IMR-90 (cell line): ENCODE results near the gene COQ4. TPM values are rescaled to one million over a fixed set of nuclear protein-coding genes. Genes with fewer than 3 reads are reported as not detected.

ENCODE experiments used
- ATAC-seq: fragments of 200-7000 bp; cut with Tn5 transposase; 2 replicates; pipeline ENCODE4 v1.9.1; 2020; ENCODE audit warnings: low read depth, mild to moderate bottlenecking, moderate library complexity
- BruUV-seq: library from RNA; stranded (reverse); fragments of 400-500 nt; replicated peaks from 2 replicates; lab custom pipeline; 2021; lab: Mats Ljungman, UMichigan
- CTCF ChIA-PET: fragments of 300-600 bp; formaldehyde crosslinking; extraction: SDS; loops from one replicate; lab custom pipeline; 2021; ENCODE audit warnings: antibody characterized with exemption; lab: Yijun Ruan, JAX
- POLR2A ChIA-PET: fragments of 300-600 bp; sonication (Branson Sonifier 250); formaldehyde crosslinking; loops from one replicate; lab custom pipeline; 2022; ENCODE audit warnings: antibody characterized with exemption; ENCODE audit not compliant: unreplicated experiment; lab: Charles Lee
- DNase-seq: peaks from one replicate; pipeline ENCODE4 v3.0.0; 2013
- H2AFZ ChIP-seq: replicated peaks from 2 replicates; pipeline ENCODE3; 2013; ENCODE audit warnings: low read length, mild to moderate bottlenecking; ENCODE audit not compliant: poor library complexity
- H2AK5ac ChIP-seq: 2 replicates; pipeline ENCODE4 v1.6.1; 2013; ENCODE audit warnings: low read depth, low read length, inconsistent platforms
- H2AK9ac ChIP-seq: replicated peaks from 2 replicates; pipeline ENCODE3; 2013; ENCODE audit warnings: mild to moderate bottlenecking, low read depth, low read length, moderate library complexity; ENCODE audit not compliant: poor library complexity
- H2BK120ac ChIP-seq: 2 replicates; pipeline ENCODE4 v1.6.1; 2013; ENCODE audit warnings: low read depth, low read length, inconsistent platforms
- H2BK15ac ChIP-seq: 3 replicates; pipeline ENCODE4 v1.6.1; 2013; ENCODE audit warnings: low read depth, low read length, inconsistent platforms
- H2BK20ac ChIP-seq: 2 replicates; pipeline ENCODE4 v1.6.1; 2013; ENCODE audit warnings: low read depth, mild to moderate bottlenecking, inconsistent platforms, low read length, moderate library complexity
- H2BK5ac ChIP-seq: 2 replicates; pipeline ENCODE4 v1.6.1; 2013; ENCODE audit warnings: mild to moderate bottlenecking, low read depth, low read length, inconsistent platforms; ENCODE audit not compliant: poor library complexity, severe bottlenecking
- H3K14ac ChIP-seq: replicated peaks from 2 replicates; pipeline ENCODE4 v1.6.1; 2013; ENCODE audit warnings: low read depth, low read length, inconsistent platforms
- H3K18ac ChIP-seq: 2 replicates; pipeline ENCODE4 v1.6.1; 2013; ENCODE audit warnings: low read depth, low read length, control low read depth
- H3K23ac ChIP-seq: 2 replicates; pipeline ENCODE4 v1.6.1; 2013; ENCODE audit warnings: low read depth, low read length, inconsistent platforms
- H3K27ac ChIP-seq: 2 replicates; pipeline ENCODE4 v1.5.1; 2013; ENCODE audit warnings: mild to moderate bottlenecking, control low read depth, low read length; ENCODE audit not compliant: insufficient read depth
- H3K27me3 ChIP-seq: 2 replicates; pipeline ENCODE4 v1.6.1; 2013; ENCODE audit warnings: low read length; ENCODE audit not compliant: control insufficient read depth, insufficient read depth
- H3K36me3 ChIP-seq: 2 replicates; pipeline ENCODE4 v1.6.1; 2013; ENCODE audit warnings: low read length, mixed read lengths; ENCODE audit not compliant: control insufficient read depth, insufficient read depth
- H3K4ac ChIP-seq: 2 replicates; pipeline ENCODE4 v1.6.1; 2013; ENCODE audit warnings: low read depth, low read length, inconsistent platforms
- H3K4me1 ChIP-seq: 2 replicates; pipeline ENCODE4 v1.6.1; 2013; ENCODE audit warnings: low read length, mixed read lengths; ENCODE audit not compliant: control insufficient read depth, insufficient read depth
- H3K4me2 ChIP-seq: 2 replicates; pipeline ENCODE4 v1.6.1; 2013; ENCODE audit warnings: low read depth, mild to moderate bottlenecking, control low read depth, low read length, moderate library complexity
- H3K4me3 ChIP-seq: 2 replicates; pipeline ENCODE4 v1.5.1; 2013; ENCODE audit warnings: low read depth, mild to moderate bottlenecking, control low read depth, low read length, moderate library complexity; ENCODE audit not compliant: insufficient read depth
- H3K56ac ChIP-seq: 2 replicates; pipeline ENCODE4 v1.6.1; 2013; ENCODE audit warnings: low read length, inconsistent platforms; ENCODE audit not compliant: insufficient read depth; ENCODE audit errors: extremely low read depth
- H3K79me1 ChIP-seq, 2 experiments: 2 replicates each; pipeline ENCODE4 v1.6.1; 2013; ENCODE audit warnings: low read length in 2 of 2, inconsistent platforms in 1 of 2, low read depth in 1 of 2
- H3K9ac ChIP-seq: 2 replicates; pipeline ENCODE4 v1.6.1; 2013; ENCODE audit warnings: low read depth, low read length, control low read depth
- H3K9me1 ChIP-seq: 2 replicates; pipeline ENCODE4 v1.6.1; 2013; ENCODE audit warnings: low read length, inconsistent platforms; ENCODE audit not compliant: insufficient read depth
- H3K9me3 ChIP-seq: 2 replicates; pipeline ENCODE4 v1.6.1; 2013; ENCODE audit warnings: low read length; ENCODE audit not compliant: control insufficient read depth, insufficient read depth
- H4K20me1 ChIP-seq: 2 replicates; pipeline ENCODE4 v1.6.1; 2013; ENCODE audit warnings: low read length, inconsistent platforms; ENCODE audit not compliant: insufficient read depth
- H4K5ac ChIP-seq: 2 replicates; pipeline ENCODE4 v1.6.1; 2013; ENCODE audit warnings: mild to moderate bottlenecking, low read depth, low read length, control low read depth
- H4K8ac ChIP-seq, 2 experiments: 2 replicates each; pipeline ENCODE4 v1.6.1; 2013; ENCODE audit warnings: low read depth in 2 of 2, low read length in 2 of 2, control low read depth in 1 of 2, inconsistent platforms in 1 of 2
- H4K91ac ChIP-seq: 2 replicates; pipeline ENCODE4 v1.6.1; 2013; ENCODE audit warnings: low read depth, low read length, inconsistent platforms; ENCODE audit not compliant: insufficient read depth
- FOS ChIP-seq: fragments of 150-350 bp; IDR thresholded peaks from 2 replicates; pipeline ENCODE4 v1.6.1; 2016; ENCODE audit warnings: low read depth, low read length
- NFE2L2 ChIP-seq: fragments of 150-350 bp; IDR thresholded peaks from 2 replicates; pipeline ENCODE4 v1.6.1; 2016; ENCODE audit warnings: low read depth, mild to moderate bottlenecking, low read length
- POLR2A ChIP-seq: IDR thresholded peaks from 2 replicates; pipeline ENCODE4 v1.6.1; 2012; ENCODE audit warnings: mild to moderate bottlenecking, low read depth, low read length
- RAD21 ChIP-seq: IDR thresholded peaks from 2 replicates; pipeline ENCODE4 v1.6.1; 2012; ENCODE audit warnings: low read length, improper control_type of control experiment
- RCOR1 ChIP-seq: IDR thresholded peaks from 2 replicates; pipeline ENCODE4 v1.6.1; 2012; ENCODE audit warnings: mild to moderate bottlenecking, low read length, improper control_type of control experiment; ENCODE audit not compliant: insufficient replicate concordance
- RFX5 ChIP-seq: IDR thresholded peaks from 2 replicates; pipeline ENCODE4 v1.8.0; 2012; ENCODE audit warnings: low read depth, mild to moderate bottlenecking, low read length, moderate library complexity
- SMC3 ChIP-seq: fragments of 150-350 bp; IDR thresholded peaks from 2 replicates; pipeline ENCODE4 v1.6.1; 2016; ENCODE audit warnings: low read depth, mild to moderate bottlenecking, antibody characterized with exemption, low read length, moderate library complexity
- WGBS, 2 experiments: methylation state at CpG; one replicate each; pipeline versions ENCODE4 v1.1.5 to v1.1.7; 2013; ENCODE audit warnings: missing lambda C conversion rate in 2 of 2; ENCODE audit not compliant: insufficient read length in 1 of 2; ENCODE audit errors: extremely low coverage in 2 of 2; 5-methylcytosine and 5-hydroxymethylcytosine counted together
- dilution Hi-C: fragments of 300-500 bp; cut with HindIII; formaldehyde crosslinking; loops from one replicate; pipeline ENCODE4 v1.14.3; 2018; ENCODE audit warnings: low sequenced_read_pairs; ENCODE audit not compliant: unreplicated experiment
- in situ Hi-C: fragments of 300-500 bp; cut with MboI; formaldehyde crosslinking; loops from 3 replicates; pipeline ENCODE4 v1.14.3; 2019; ENCODE audit warnings: low sequenced_read_pairs, inconsistent platforms, mixed read lengths
- intact Hi-C: fragments of 100-400 bp; cut with micrococcal nuclease; formaldehyde crosslinking; loops from 2 replicates; pipeline ENCODE4 v1.10.0; 2022
- polyA plus RNA-seq, 3 experiments: library from polyadenylated mRNA; depleted of rRNA; stranded (reverse); fragments of >200 nt; gene quantifications; 2 replicates each; pipeline ENCODE4 v1.2.3, GENCODE V29; 2012; ENCODE audit warnings: low replicate concordance in 1 of 3
- total RNA-seq: library from RNA; depleted of rRNA; stranded (reverse); fragments of >200 nt; gene quantifications from 2 replicates; pipeline ENCODE4 v1.2.3, GENCODE V29; 2012
- TF ChIP-seq, protein P1 (sequence below): fragments of 150-350 bp; IDR thresholded peaks from 2 replicates; pipeline ENCODE4 v1.6.1; 2017; ENCODE audit warnings: mild to moderate bottlenecking, antibody characterized with exemption, low read length, low read depth
- TF ChIP-seq, protein P2 (sequence below): conservative IDR thresholded peaks from 2 replicates; pipeline ENCODE4 v1.5.1; 2012; ENCODE audit warnings: mild to moderate bottlenecking, low read depth, low read length, improper control_type of control experiment

Gene COQ4
- total and polyA plus RNA-seq, 2 of the 4 experiments (the other 2 are of a cell fraction) = 20.1 to 41.4 TPM

DNA sequence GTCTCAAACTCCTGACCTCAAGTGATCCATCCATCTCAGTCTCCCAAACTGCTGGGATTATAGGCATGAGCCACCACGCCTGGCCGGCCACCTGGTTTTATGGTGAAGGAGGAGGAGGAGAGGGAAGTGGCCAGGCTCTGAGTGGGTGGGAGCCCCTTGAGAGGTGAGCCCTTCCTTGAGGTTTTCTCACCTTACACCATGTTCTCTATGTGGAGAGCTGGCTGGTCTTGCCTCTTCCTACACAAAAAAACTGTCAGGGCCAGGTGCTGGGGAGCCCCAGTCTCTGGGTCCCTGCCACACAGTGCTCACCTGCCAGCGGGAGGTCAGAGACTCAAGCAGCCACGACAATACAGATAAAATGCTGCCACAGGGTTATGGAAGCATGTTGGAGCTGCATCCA, 28.5 kb upstream of the COQ4 start:
- ChIA-PET POLR2A (no interaction called here), CTCF (no interaction called here)
- H2AK5ac ChIP-seq = 0 out of 2 replicates have a peak overlapping the region, but pooled peaks have one; percentile 45
- no peak overlapping the region for H2BK5ac ChIP-seq
- no peak overlapping the region for H3K18ac ChIP-seq
- no peak overlapping the region for H2BK15ac ChIP-seq
- peaks cover 8% of the 10 kb centered on the region; the same call in 1 of the 2 replicates for H3K9me1 ChIP-seq
- H3K27ac ChIP-seq = no peak overlapping the region
- BruUV-seq = no TSS peak
- no peak overlapping the region for H4K5ac ChIP-seq
- no peak overlapping the region for H3K23ac ChIP-seq
- no peak overlapping the region for H4K8ac ChIP-seq
- no peak overlapping the region for H4K91ac ChIP-seq
- H2AFZ ChIP-seq = no peak overlapping the region
- in situ Hi-C loops (loop anchor here (10.0 kb wide), 1 partner anchor 261 kb away; the partner anchor contains the start of gene SPTAN1), intact Hi-C loops (loop anchor here (2.0 kb wide), 2 partner anchors 29 to 119 kb away; partner anchors contain the start of genes COQ4 and TRUB2), dilution Hi-C loops (no loop called here)
- H3K4me2 ChIP-seq = no peak overlapping the region
- H3K4ac ChIP-seq = no peak overlapping the region
- no peak overlapping the region for H2BK20ac ChIP-seq
- ATAC-seq = no peak
- WGBS, 2 experiments = 60% methylated on average over 1 of the region's 4 CpGs; no CpG with 5 or more reads in 1 of the 2 experiments
- TF ChIP-seq RCOR1 (no peak), NFE2L2 (no peak), FOS (no peak), SMC3 (no peak), RAD21 (no peak), POLR2A (no peak), RFX5 (no peak)
- TF ChIP-seq, protein P1, sequence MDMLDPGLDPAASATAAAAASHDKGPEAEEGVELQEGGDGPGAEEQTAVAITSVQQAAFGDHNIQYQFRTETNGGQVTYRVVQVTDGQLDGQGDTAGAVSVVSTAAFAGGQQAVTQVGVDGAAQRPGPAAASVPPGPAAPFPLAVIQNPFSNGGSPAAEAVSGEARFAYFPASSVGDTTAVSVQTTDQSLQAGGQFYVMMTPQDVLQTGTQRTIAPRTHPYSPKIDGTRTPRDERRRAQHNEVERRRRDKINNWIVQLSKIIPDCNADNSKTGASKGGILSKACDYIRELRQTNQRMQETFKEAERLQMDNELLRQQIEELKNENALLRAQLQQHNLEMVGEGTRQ = no peak
- TF ChIP-seq, protein P2, sequence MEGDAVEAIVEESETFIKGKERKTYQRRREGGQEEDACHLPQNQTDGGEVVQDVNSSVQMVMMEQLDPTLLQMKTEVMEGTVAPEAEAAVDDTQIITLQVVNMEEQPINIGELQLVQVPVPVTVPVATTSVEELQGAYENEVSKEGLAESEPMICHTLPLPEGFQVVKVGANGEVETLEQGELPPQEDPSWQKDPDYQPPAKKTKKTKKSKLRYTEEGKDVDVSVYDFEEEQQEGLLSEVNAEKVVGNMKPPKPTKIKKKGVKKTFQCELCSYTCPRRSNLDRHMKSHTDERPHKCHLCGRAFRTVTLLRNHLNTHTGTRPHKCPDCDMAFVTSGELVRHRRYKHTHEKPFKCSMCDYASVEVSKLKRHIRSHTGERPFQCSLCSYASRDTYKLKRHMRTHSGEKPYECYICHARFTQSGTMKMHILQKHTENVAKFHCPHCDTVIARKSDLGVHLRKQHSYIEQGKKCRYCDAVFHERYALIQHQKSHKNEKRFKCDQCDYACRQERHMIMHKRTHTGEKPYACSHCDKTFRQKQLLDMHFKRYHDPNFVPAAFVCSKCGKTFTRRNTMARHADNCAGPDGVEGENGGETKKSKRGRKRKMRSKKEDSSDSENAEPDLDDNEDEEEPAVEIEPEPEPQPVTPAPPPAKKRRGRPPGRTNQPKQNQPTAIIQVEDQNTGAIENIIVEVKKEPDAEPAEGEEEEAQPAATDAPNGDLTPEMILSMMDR = no peak
- DNase-seq = no peak
- H2BK120ac ChIP-seq = no peak overlapping the region
- H3K27me3 ChIP-seq = no peaks in the 10 kb centered on the region
- H3K9me3 ChIP-seq = no peaks in the 10 kb centered on the region
- no peak overlapping the region for H3K9ac ChIP-seq
- no peak overlapping the region for H3K4me3 ChIP-seq
- peaks cover 2% of the 10 kb centered on the region; the same call in 1 of the 2 replicates for H3K36me3 ChIP-seq
- no peak overlapping the region for H2AK9ac ChIP-seq
- H4K20me1 ChIP-seq = no peaks in the 10 kb centered on the region
- peaks cover 5% of the 10 kb centered on the region for H3K4me1 ChIP-seq
- H3K56ac ChIP-seq = no peak overlapping the region
- no peak overlapping the region for H3K14ac ChIP-seq
- H3K79me1 ChIP-seq = peaks cover 0 to 5% of the 10 kb centered on the region in 2 experiments; a peak in 1 of 4 replicates
